ENCODE data around the gene RUSC1. TPM values are rescaled to one million over a fixed set of nuclear protein-coding genes. Genes with fewer than 3 reads are reported as not detected.

RUSC1 gene
- total RNA-seq, 1 experiment from 2014 or later = 69.2 TPM

DNA sequence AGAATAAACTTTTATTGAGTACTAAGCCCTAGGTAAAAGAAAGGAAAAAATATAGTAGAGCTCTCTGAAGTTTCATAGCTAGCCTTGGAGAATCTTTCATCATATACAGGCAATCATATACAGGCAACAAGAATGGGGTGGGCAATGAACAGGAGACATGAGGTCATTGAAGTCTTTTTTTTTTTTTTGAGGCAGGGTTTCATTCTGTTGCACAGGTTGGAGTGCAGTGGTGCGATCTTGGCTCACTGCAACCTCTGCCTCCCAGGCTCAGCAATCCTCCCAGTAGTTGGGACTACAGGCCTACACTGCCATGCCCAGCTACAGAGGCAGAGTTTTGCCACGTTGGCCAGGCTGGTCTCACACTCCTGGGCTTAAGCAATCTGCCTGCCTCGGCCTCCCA is 22.1 kb downstream of the RUSC1 start (continued):
- TF ChIP-seq TCF7L2 (IDR thresholded peaks at IDR 0.05; ENCODE audit: borderline replicate concordance, extremely low read depth, insufficient read depth, insufficient read length) = no peak
- TF ChIP-seq EZH2phosphoT487 (IDR thresholded peaks at IDR 0.05; ENCODE audit: borderline replicate concordance) = no peak
- no peak for TF ChIP-seq SIN3A (IDR thresholded peaks at IDR 0.05; ENCODE audit: low read depth)
- no peak for TF ChIP-seq POLR2A (IDR thresholded peaks at IDR 0.05; ENCODE audit: borderline replicate concordance, extremely low read depth, insufficient read depth, insufficient read length)
- no peak for TF ChIP-seq ELF1 (IDR thresholded peaks at IDR 0.05; ENCODE audit: borderline replicate concordance, low read depth)
- TF ChIP-seq POLR2AphosphoS5 (IDR thresholded peaks at IDR 0.05; ENCODE audit: low read depth, low read length) = no peak
- TF ChIP-seq, protein P1, sequence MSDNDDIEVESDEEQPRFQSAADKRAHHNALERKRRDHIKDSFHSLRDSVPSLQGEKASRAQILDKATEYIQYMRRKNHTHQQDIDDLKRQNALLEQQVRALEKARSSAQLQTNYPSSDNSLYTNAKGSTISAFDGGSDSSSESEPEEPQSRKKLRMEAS (IDR thresholded peaks at IDR 0.05) = no peak
- TF ChIP-seq FOSL1 (IDR thresholded peaks at IDR 0.05; ENCODE audit: low read depth) = no peak

DNA sequence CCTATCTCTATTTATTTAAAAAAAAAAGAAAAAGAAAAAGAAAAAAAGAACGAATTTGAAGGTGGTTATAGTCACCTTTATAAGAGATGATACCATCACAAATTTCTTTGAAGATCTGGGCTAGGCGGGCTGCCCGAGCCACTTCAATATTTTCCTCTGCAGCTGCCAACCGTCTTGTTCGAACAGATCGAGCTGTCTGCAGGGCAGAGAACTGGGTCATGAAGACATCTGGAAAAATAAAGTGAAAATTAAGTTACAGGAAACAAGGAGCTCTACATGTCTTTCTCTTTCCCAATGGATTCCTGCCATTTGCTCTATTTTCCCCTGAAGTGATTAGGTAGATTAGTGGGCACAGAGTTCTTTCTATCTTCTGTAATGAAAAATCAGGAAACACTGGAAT is 31.9 kb downstream of the RUSC1 start:
- no peak overlapping the region for H3K4me3 ChIP-seq (replicated peaks in 1 of 2; ENCODE audit: low read depth in 1 of 2, low read length in 2 of 2)
- no peak overlapping the region for H3K4me2 ChIP-seq (ENCODE audit: low read length)
- no TSS peak for BruUV-seq (replicated peaks)
- no peak overlapping the region for H3K27ac ChIP-seq (ENCODE audit: low read depth, low read length)
- no peaks in the 10 kb centered on the region for H3K4me1 ChIP-seq (ENCODE audit: control insufficient read depth in 1 of 2, insufficient read depth in 2 of 2, low read length in 2 of 2)
- POLR2A ChIA-PET = no interaction called here
- no peaks in the 10 kb centered on the region for H3K9me2 ChIP-seq (ENCODE audit: insufficient read depth)
- H3K79me2 ChIP-seq (ENCODE audit: insufficient read depth, low read length) = no peaks in the 10 kb centered on the region
- H3K9me3 ChIP-seq (ENCODE audit: control insufficient read depth in 1 of 2, insufficient read depth in 1 of 2, low read depth in 1 of 2, low read length in 2 of 2) = no peaks in the 10 kb centered on the region
- no peak overlapping the region for H3K9ac ChIP-seq (ENCODE audit: low read length)
- H4K20me1 ChIP-seq (ENCODE audit: insufficient read depth) = no peaks in the 10 kb centered on the region
- no peak overlapping the region for H2AFZ ChIP-seq (ENCODE audit: low read depth, low read length, poor library complexity, severe bottlenecking)
- ATAC-seq (no peak), DNase-seq (ENCODE audit: low read depth, low spot score) (no peak)
- TF ChIP-seq, protein P1 (IDR thresholded peaks at IDR 0.05) = no peak
- no peak for TF ChIP-seq CEBPB (IDR thresholded peaks at IDR 0.05; ENCODE audit: low read depth)
- TF ChIP-seq EGR1 (IDR thresholded peaks at IDR 0.05; ENCODE audit: low read depth) = no peak
- TF ChIP-seq ZNF274 (IDR thresholded peaks at IDR 0.05; ENCODE audit: low read depth, low read length) = no peak
- no peak for TF ChIP-seq YY1 (IDR thresholded peaks at IDR 0.05; ENCODE audit: extremely low read depth, insufficient replicate concordance, low read depth, low read length)
- TF ChIP-seq, protein P2, sequence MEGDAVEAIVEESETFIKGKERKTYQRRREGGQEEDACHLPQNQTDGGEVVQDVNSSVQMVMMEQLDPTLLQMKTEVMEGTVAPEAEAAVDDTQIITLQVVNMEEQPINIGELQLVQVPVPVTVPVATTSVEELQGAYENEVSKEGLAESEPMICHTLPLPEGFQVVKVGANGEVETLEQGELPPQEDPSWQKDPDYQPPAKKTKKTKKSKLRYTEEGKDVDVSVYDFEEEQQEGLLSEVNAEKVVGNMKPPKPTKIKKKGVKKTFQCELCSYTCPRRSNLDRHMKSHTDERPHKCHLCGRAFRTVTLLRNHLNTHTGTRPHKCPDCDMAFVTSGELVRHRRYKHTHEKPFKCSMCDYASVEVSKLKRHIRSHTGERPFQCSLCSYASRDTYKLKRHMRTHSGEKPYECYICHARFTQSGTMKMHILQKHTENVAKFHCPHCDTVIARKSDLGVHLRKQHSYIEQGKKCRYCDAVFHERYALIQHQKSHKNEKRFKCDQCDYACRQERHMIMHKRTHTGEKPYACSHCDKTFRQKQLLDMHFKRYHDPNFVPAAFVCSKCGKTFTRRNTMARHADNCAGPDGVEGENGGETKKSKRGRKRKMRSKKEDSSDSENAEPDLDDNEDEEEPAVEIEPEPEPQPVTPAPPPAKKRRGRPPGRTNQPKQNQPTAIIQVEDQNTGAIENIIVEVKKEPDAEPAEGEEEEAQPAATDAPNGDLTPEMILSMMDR (IDR thresholded peaks at IDR 0.05 in 2 of 3, conservative IDR thresholded peaks at IDR 0.05 in 1 of 3; ENCODE audit: borderline replicate concordance in 1 of 3, insufficient read depth in 1 of 3, low read depth in 2 of 3, low read length in 2 of 3) = no peak
- TF ChIP-seq EZH2 (IDR thresholded peaks at IDR 0.05) = no peak
- no peak for TF ChIP-seq CBX3 (IDR thresholded peaks at IDR 0.05; ENCODE audit: low read depth)
- no peak for TF ChIP-seq FOSL1 (IDR thresholded peaks at IDR 0.05; ENCODE audit: low read depth)
- TF ChIP-seq RAD21 (IDR thresholded peaks at IDR 0.05; ENCODE audit: low read depth) = no peak
- no peak for TF ChIP-seq SRF (IDR thresholded peaks at IDR 0.05; ENCODE audit: low read depth)
- no peak for TF ChIP-seq EZH2phosphoT487 (IDR thresholded peaks at IDR 0.05; ENCODE audit: borderline replicate concordance)
- TF ChIP-seq SP1 (IDR thresholded peaks at IDR 0.05; ENCODE audit: low read depth) = no peak
- no peak for TF ChIP-seq SIN3A (IDR thresholded peaks at IDR 0.05; ENCODE audit: low read depth)
- TF ChIP-seq JUND (IDR thresholded peaks at IDR 0.05) = no peak
- no peak for TF ChIP-seq TCF7L2 (IDR thresholded peaks at IDR 0.05; ENCODE audit: borderline replicate concordance, extremely low read depth, insufficient read depth, insufficient read length)
- intact Hi-C loops (cut with micrococcal nuclease) = no loop called here
- CTCF ChIA-PET = no interaction called here
- RAD21 ChIA-PET (ENCODE audit: low non-redundant PET in 1 of 2, low total read pairs in 2 of 2, uncharacterized antibody in 2 of 2, unreplicated experiment in 2 of 2) = interaction anchor here in 1 of 2 experiments (0.6 kb wide), 1 partner anchor 192 kb away, joined by 5 read pairs; no protein-coding TSS in a partner anchor
- peaks cover 21 to 44% of the 10 kb centered on the region in 2 experiments for H3K36me3 ChIP-seq (ENCODE audit: control insufficient read depth in 1 of 2, insufficient read depth in 2 of 2, low read length in 2 of 2)
- no peaks in the 10 kb centered on the region for H3K27me3 ChIP-seq (ENCODE audit: insufficient read depth, low read length)

Measured in HCT116 (cell line).